Osteoblast (primary cell): ENCODE results near the gene GOLGA8A. TPM values are rescaled to one million over a fixed set of nuclear protein-coding genes. Genes with fewer than 3 reads are reported as not detected.
"Not testable (repeated sequence)": the region's sequence is repeated elsewhere in the genome, so short reads cannot be mapped to it uniquely, and the experiment has no call there.

Experiments
- DNase-seq: peaks from one replicate; pipeline ENCODE4 v3.0.0; 2011; ENCODE audit warnings: low spot score, mixed read lengths; ENCODE audit not compliant: insufficient read length; ENCODE audit errors: missing footprints
- H2AFZ ChIP-seq: 2 replicates; pipeline ENCODE4 v1.6.0; 2011; ENCODE audit warnings: mild to moderate bottlenecking, low read length
- H3K27ac ChIP-seq: 2 replicates; pipeline ENCODE4 v1.5.1; 2011; ENCODE audit warnings: mild to moderate bottlenecking, low read depth, low read length, moderate library complexity
- H3K27me3 ChIP-seq: 2 replicates; pipeline ENCODE4 v1.6.0; 2012; ENCODE audit warnings: mild to moderate bottlenecking, control low read depth, inconsistent platforms, low read length, moderate library complexity; ENCODE audit not compliant: insufficient read depth
- H3K36me3 ChIP-seq: 2 replicates; pipeline ENCODE4 v1.5.1; 2011; ENCODE audit warnings: mild to moderate bottlenecking, low read length, control low read depth, moderate library complexity; ENCODE audit not compliant: insufficient read depth
- H3K4me1 ChIP-seq: 2 replicates; pipeline ENCODE4 v1.5.1; 2011; ENCODE audit warnings: mild to moderate bottlenecking, low read length, control low read depth, moderate library complexity; ENCODE audit not compliant: insufficient read depth
- H3K4me2 ChIP-seq: 2 replicates; pipeline ENCODE4 v1.6.0; 2011; ENCODE audit warnings: mild to moderate bottlenecking, low read length; ENCODE audit not compliant: insufficient read depth
- H3K4me3 ChIP-seq: fragments of 200-600 bp; sonication (generic); 3 replicates; pipeline ENCODE4 v1.5.1; 2012; ENCODE audit warnings: mild to moderate bottlenecking, low read length, inconsistent platforms; ENCODE audit not compliant: insufficient read depth
- H3K79me2 ChIP-seq: 2 replicates; pipeline ENCODE4 v1.6.0; 2012; ENCODE audit warnings: mild to moderate bottlenecking, low read length, control low read depth, inconsistent platforms; ENCODE audit not compliant: insufficient read depth
- H3K9me3 ChIP-seq: 2 replicates; pipeline ENCODE4 v1.5.1; 2011; ENCODE audit warnings: low read depth, low read length, control low read depth
- H4K20me1 ChIP-seq: 2 replicates; pipeline ENCODE4 v1.6.0; 2012; ENCODE audit warnings: mild to moderate bottlenecking, low read length, control low read depth; ENCODE audit not compliant: insufficient read depth
- total RNA-seq: library from RNA; depleted of rRNA; stranded (reverse); fragments of >200 nt; gene quantifications from 2 replicates; pipeline ENCODE4 v1.2.3, GENCODE V29; 2012

Gene GOLGA8A
- total RNA-seq, 1 donor, result 27.5 TPM

GRCh38 chr15:34430642-34431041, 7.0 kb downstream of the GOLGA8A start:
- not testable (repeated sequence) for H3K4me2 ChIP-seq, H3K4me3 ChIP-seq, H3K79me2 ChIP-seq, H3K36me3 ChIP-seq, H3K9me3 ChIP-seq, H3K4me1 ChIP-seq, H3K27me3 ChIP-seq, H3K27ac ChIP-seq, H4K20me1 ChIP-seq, H2AFZ ChIP-seq
- peak; percentile 26 for DNase-seq

- not testable (repeated sequence) for H3K27ac ChIP-seq, H3K4me3 ChIP-seq, H3K4me1 ChIP-seq, H3K9me3 ChIP-seq, DNase-seq, H3K36me3 ChIP-seq, H3K4me2 ChIP-seq, H3K27me3 ChIP-seq, H2AFZ ChIP-seq, H3K79me2 ChIP-seq, H4K20me1 ChIP-seq
Measured at GRCh38 chr15:34423425-34424090, 14.1 kb downstream of the GOLGA8A start.

DNA sequence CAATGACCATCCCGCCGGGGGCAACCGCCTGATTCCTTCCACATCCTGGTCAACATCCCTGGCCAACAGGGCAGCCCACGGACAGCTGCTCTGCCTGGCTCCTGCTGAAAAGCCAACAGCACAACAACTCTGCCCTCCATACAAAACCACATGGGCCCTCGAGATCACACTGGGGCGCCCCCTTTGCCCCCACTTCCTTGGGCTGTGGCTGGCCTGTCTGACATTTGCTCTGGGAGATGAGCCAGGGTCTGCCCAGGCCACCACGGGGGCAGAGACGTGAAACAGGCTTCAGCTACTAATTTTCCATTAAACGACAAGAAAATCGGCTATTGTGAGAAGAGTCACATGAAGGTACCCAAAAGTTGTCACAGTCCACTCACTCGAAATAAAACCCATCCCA, 16.7 kb downstream of the GOLGA8A start:
- H3K4me1 ChIP-seq, H3K36me3 ChIP-seq, H3K4me3 ChIP-seq, DNase-seq, H2AFZ ChIP-seq, H3K79me2 ChIP-seq, H3K9me3 ChIP-seq, H3K27me3 ChIP-seq, H3K4me2 ChIP-seq, H4K20me1 ChIP-seq, H3K27ac ChIP-seq: not testable (repeated sequence)

- not testable (repeated sequence) for H3K4me3 ChIP-seq, DNase-seq, H3K27ac ChIP-seq, H3K4me1 ChIP-seq, H3K36me3 ChIP-seq, H3K27me3 ChIP-seq, H4K20me1 ChIP-seq, H3K9me3 ChIP-seq, H3K79me2 ChIP-seq, H3K4me2 ChIP-seq, H2AFZ ChIP-seq
Measured at GRCh38 chr15:34418435-34418834, 19.2 kb downstream of the GOLGA8A start.

- H3K36me3 ChIP-seq, H3K4me3 ChIP-seq, H2AFZ ChIP-seq, DNase-seq, H3K79me2 ChIP-seq, H3K4me1 ChIP-seq, H4K20me1 ChIP-seq, H3K4me2 ChIP-seq, H3K27ac ChIP-seq, H3K27me3 ChIP-seq, H3K9me3 ChIP-seq: not testable (repeated sequence)
Measured at GRCh38 chr15:34409511-34409910, 28.1 kb downstream of the GOLGA8A start.

GRCh38 chr15:34408973-34409372, 28.6 kb downstream of the GOLGA8A start:
- not testable (repeated sequence) for H3K27ac ChIP-seq, DNase-seq, H2AFZ ChIP-seq, H3K4me3 ChIP-seq, H4K20me1 ChIP-seq, H3K27me3 ChIP-seq, H3K36me3 ChIP-seq, H3K4me1 ChIP-seq, H3K4me2 ChIP-seq, H3K9me3 ChIP-seq, H3K79me2 ChIP-seq

DNA sequence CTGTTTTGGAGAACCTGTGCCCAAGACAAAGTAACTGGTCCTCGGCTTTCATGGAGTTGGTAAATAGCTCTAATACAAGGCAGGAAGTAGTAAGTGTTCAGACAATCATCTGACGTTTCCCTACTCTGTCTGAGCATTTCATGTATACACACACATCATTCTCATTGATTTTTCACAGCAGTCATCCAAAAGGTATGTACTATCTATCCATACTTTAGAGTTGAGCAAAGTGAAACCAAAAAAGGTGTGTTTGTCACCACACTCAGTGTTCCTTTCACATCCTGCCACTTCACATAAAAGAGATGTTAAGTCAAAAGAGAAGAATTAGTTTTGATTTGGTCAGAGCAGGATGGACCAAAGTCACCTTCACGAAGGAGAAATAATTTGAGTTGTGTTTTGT, 33.7 kb downstream of the GOLGA8A start:
- H3K4me1 ChIP-seq, H3K79me2 ChIP-seq, H3K4me2 ChIP-seq, H3K36me3 ChIP-seq, H3K27me3 ChIP-seq, H2AFZ ChIP-seq, H4K20me1 ChIP-seq, H3K27ac ChIP-seq, H3K9me3 ChIP-seq, DNase-seq, H3K4me3 ChIP-seq: not testable (repeated sequence)

DNA sequence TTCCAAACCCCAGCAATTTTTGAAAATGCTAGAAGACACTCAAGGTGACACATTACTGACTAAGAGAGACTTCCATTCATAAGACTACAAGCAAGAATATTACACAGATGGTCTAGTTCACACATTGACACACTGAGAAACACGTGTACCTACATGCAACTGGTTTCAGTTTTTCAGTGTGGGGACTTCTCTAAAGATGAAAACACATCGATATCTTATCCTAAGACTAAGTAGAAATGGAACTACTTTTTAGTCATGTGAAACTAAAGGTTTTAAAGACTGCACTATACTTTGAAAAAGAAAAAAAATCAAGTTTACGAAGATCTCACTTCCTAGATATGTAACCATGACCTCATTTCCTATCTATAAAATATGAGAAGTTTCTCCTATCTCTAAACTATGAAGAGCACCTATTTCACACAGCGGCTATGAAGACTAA, 34.4 kb downstream of the GOLGA8A start:
- H3K4me3 ChIP-seq, H3K79me2 ChIP-seq, DNase-seq, H3K27me3 ChIP-seq, H4K20me1 ChIP-seq, H2AFZ ChIP-seq, H3K4me2 ChIP-seq, H3K36me3 ChIP-seq, H3K9me3 ChIP-seq, H3K27ac ChIP-seq, H3K4me1 ChIP-seq: not testable (repeated sequence)

GRCh38 chr15:34397637-34398259, 39.9 kb downstream of the GOLGA8A start:
- H3K4me2 ChIP-seq, H3K36me3 ChIP-seq, H3K27me3 ChIP-seq, H3K9me3 ChIP-seq, H3K4me1 ChIP-seq, DNase-seq, H3K27ac ChIP-seq, H3K79me2 ChIP-seq, H3K4me3 ChIP-seq, H2AFZ ChIP-seq, H4K20me1 ChIP-seq: not testable (repeated sequence)
